OCI-LY3 (cell line): ENCODE data around the gene RDH14.

Experiments used
- CTCF ChIP-seq: fragments of 200-600, 300-600 bp; sonication (generic); IDR thresholded peaks from 2 replicates; pipeline ENCODE4 v1.5.1; 2014; ENCODE audit warnings: antibody characterized with exemption, low read length, low read depth
- EZH2phosphoT487 ChIP-seq: fragments of 200-600 bp; shearing (Covaris generic); IDR thresholded peaks from 2 replicates; pipeline ENCODE4 v1.6.1; 2018; ENCODE audit warnings: antibody characterized with exemption, mixed run types, low read depth

GRCh38 chr2:18527326-18527725 is 33.1 kb downstream of the RDH14 start:
- no peak for TF ChIP-seq CTCF
- TF ChIP-seq EZH2phosphoT487: no peak
